ENCODE measurements around the gene ERMP1. TPM values are rescaled to one million over a fixed set of nuclear protein-coding genes. Genes with fewer than 3 reads are reported as not detected.

The ERMP1 gene
- total RNA-seq, 4 donors from 2014 or later, result 21.4 to 24.4 (median 22.7) TPM

- Histone ChIP-seq H3K4me3 (no peak overlapping the region), H3K27me3 (no peaks in the 10 kb centered on the region), H3K4me1 (no peaks in the 10 kb centered on the region), H3K27ac (no peak overlapping the region), H3K9me3 (no peaks in the 10 kb centered on the region), H3K36me3 (no peaks in the 10 kb centered on the region)
- no peak for TF ChIP-seq CTCF (IDR thresholded peaks at IDR 0.05)
- TF ChIP-seq POLR2AphosphoS5 (IDR thresholded peaks at IDR 0.05), result no peak
- no peak for TF ChIP-seq POLR2A (IDR thresholded peaks at IDR 0.05)
- TF ChIP-seq EP300 (IDR thresholded peaks at IDR 0.05), result no peak
- DNase-seq (ENCODE audit: low spot score in 2 of 2), result no peak
- 97% methylated on average over 2 of the region's 2 CpGs for WGBS
Observed at GRCh38 chr9:5874048-5874447, 41.1 kb upstream of the ERMP1 start.

- Histone ChIP-seq H3K27ac (no peak overlapping the region), H3K36me3 (no peaks in the 10 kb centered on the region), H3K9me3 (no peaks in the 10 kb centered on the region), H3K4me1 (no peaks in the 10 kb centered on the region), H3K27me3 (no peaks in the 10 kb centered on the region), H3K4me3 (no peak overlapping the region)
- 88% methylated on average over 5 of the region's 5 CpGs for WGBS
- TF ChIP-seq EP300 (IDR thresholded peaks at IDR 0.05) (no peak), POLR2AphosphoS5 (IDR thresholded peaks at IDR 0.05) (no peak), CTCF (IDR thresholded peaks at IDR 0.05) (no peak), POLR2A (IDR thresholded peaks at IDR 0.05) (no peak)
- no peak for DNase-seq (ENCODE audit: low spot score in 2 of 2)
Observed at GRCh38 chr9:5873439-5873838, 40.5 kb upstream of the ERMP1 start.

- Histone ChIP-seq H3K9me3 (no peaks in the 10 kb centered on the region), H3K27ac (no peak overlapping the region), H3K4me3 (no peak overlapping the region), H3K4me1 (no peaks in the 10 kb centered on the region), H3K36me3 (no peaks in the 10 kb centered on the region), H3K27me3 (no peaks in the 10 kb centered on the region)
- WGBS, result 86% methylated on average over 4 of the region's 4 CpGs
- DNase-seq (ENCODE audit: low spot score in 2 of 2), result no peak
- TF ChIP-seq POLR2AphosphoS5 (IDR thresholded peaks at IDR 0.05) (no peak), CTCF (IDR thresholded peaks at IDR 0.05) (no peak), EP300 (IDR thresholded peaks at IDR 0.05) (no peak), POLR2A (IDR thresholded peaks at IDR 0.05) (no peak)
Observed at GRCh38 chr9:5872511-5872910, 39.6 kb upstream of the ERMP1 start.

- Histone ChIP-seq H3K4me3 (no peak overlapping the region), H3K27me3 (no peaks in the 10 kb centered on the region), H3K27ac (no peak overlapping the region), H3K4me1 (no peaks in the 10 kb centered on the region), H3K36me3 (no peaks in the 10 kb centered on the region), H3K9me3 (no peaks in the 10 kb centered on the region)
- TF ChIP-seq POLR2A (IDR thresholded peaks at IDR 0.05), result no peak
- no peak for TF ChIP-seq CTCF (IDR thresholded peaks at IDR 0.05)
- no peak for TF ChIP-seq EP300 (IDR thresholded peaks at IDR 0.05)
- no peak for TF ChIP-seq POLR2AphosphoS5 (IDR thresholded peaks at IDR 0.05)
- no peak for DNase-seq (ENCODE audit: low spot score in 2 of 2)
- WGBS, result 49% methylated on average over 2 of the region's 2 CpGs
Observed at GRCh38 chr9:5871785-5872184, 38.9 kb upstream of the ERMP1 start.

GRCh38 chr9:5870691-5871090 is 37.8 kb upstream of the ERMP1 start:
- Histone ChIP-seq H3K4me1 (no peaks in the 10 kb centered on the region), H3K36me3 (no peaks in the 10 kb centered on the region), H3K9me3 (no peaks in the 10 kb centered on the region), H3K27ac (no peak overlapping the region), H3K27me3 (no peaks in the 10 kb centered on the region), H3K4me3 (no peak overlapping the region)
- no peak for DNase-seq (ENCODE audit: low spot score in 2 of 2)
- TF ChIP-seq POLR2AphosphoS5 (IDR thresholded peaks at IDR 0.05) (no peak), CTCF (IDR thresholded peaks at IDR 0.05) (no peak), POLR2A (IDR thresholded peaks at IDR 0.05) (no peak), EP300 (IDR thresholded peaks at IDR 0.05) (no peak)
- 56% methylated on average over 3 of the region's 3 CpGs for WGBS
